Duodenal mucosa (tissue), 2 donors: ENCODE data around the gene KANSL1L.

ENCODE experiments used
- H3K27ac ChIP-seq: one replicate; pipeline ENCODE4 v1.7.0; 2013; ENCODE audit warnings: low read depth, low read length
- H3K27me3 ChIP-seq, 2 donors: one replicate each; pipeline ENCODE4 v1.7.0; 2013; ENCODE audit warnings: low read length in 2 of 2, control low read depth in 1 of 2; ENCODE audit not compliant: insufficient read depth in 2 of 2, control insufficient read depth in 1 of 2
- H3K36me3 ChIP-seq, 2 donors: one replicate each; pipeline ENCODE4 v1.7.0; 2013; ENCODE audit warnings: low read length in 2 of 2, control low read depth in 1 of 2; ENCODE audit not compliant: insufficient read depth in 2 of 2, control insufficient read depth in 1 of 2
- H3K4me1 ChIP-seq, 2 donors: one replicate each; pipeline ENCODE4 v1.7.0; 2013; ENCODE audit warnings: low read length in 2 of 2, control low read depth in 1 of 2; ENCODE audit not compliant: insufficient read depth in 2 of 2, control insufficient read depth in 1 of 2
- H3K4me3 ChIP-seq, 2 donors: one replicate each; pipeline ENCODE4 v1.7.0; 2013; ENCODE audit warnings: low read length in 2 of 2, low read depth in 1 of 2
- H3K9ac ChIP-seq, 2 donors: one replicate each; pipeline ENCODE4 v1.7.0; 2013; ENCODE audit warnings: low read length in 2 of 2, low read depth in 1 of 2
- H3K9me3 ChIP-seq, 2 donors: one replicate each; pipeline ENCODE4 v1.7.0; 2013; ENCODE audit warnings: low read length in 2 of 2, control low read depth in 1 of 2; ENCODE audit not compliant: control insufficient read depth in 1 of 2

Gene KANSL1L

DNA sequence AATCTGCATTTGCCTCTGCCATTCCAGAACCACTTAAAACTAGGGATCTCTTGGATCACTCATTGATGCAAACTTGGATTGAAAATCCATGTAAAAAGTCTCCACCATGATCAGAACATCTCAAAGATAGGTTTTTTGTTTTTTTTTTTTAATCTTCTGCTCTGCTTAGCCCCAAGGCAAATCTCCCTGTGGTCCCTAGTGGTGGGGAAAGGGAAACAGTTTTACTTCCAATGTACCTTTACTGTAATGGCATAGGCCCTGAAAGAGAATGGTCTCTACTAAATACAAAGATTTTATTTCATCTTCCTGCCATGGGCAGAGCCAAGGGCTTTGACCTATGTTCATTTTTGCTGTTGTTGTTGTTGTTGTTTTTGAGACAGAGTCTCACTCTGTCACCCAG lies 78.4 kb downstream of the KANSL1L start:
- Histone ChIP-seq H3K4me1 (peaks cover 0 to 4% of the 10 kb centered on the region in 2 donors), H3K9ac (no peak overlapping the region), H3K27me3 (no peaks in the 10 kb centered on the region), H3K27ac (no peak overlapping the region), H3K36me3 (no peaks in the 10 kb centered on the region), H3K4me3 (no peak overlapping the region), H3K9me3 (no peaks in the 10 kb centered on the region)

DNA sequence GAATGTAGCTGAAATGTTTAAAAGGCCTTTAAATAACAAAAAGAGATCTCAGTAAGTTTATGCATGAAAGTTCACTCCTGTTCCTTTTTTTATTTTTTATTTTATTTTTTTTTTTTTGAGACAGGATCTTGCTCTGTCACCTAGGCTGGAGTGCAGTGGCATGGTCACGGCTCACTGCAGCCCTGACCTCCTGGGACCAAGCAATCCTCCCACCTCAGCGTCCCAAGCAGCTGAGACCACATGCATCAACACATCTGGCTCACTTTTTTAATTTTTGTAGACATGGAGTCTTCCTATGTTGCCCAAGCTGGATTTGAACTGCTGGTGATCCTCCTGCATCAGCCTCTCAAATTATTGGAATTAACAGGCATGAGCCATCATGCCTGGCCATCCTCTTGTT lies 84.3 kb downstream of the KANSL1L start:
- Histone ChIP-seq H3K9ac (no peak overlapping the region), H3K27me3 (no peaks in the 10 kb centered on the region), H3K4me3 (no peak overlapping the region), H3K27ac (no peak overlapping the region), H3K9me3 (no peaks in the 10 kb centered on the region), H3K4me1 (peaks cover 0 to 14% of the 10 kb centered on the region in 2 donors), H3K36me3 (no peaks in the 10 kb centered on the region)

DNA sequence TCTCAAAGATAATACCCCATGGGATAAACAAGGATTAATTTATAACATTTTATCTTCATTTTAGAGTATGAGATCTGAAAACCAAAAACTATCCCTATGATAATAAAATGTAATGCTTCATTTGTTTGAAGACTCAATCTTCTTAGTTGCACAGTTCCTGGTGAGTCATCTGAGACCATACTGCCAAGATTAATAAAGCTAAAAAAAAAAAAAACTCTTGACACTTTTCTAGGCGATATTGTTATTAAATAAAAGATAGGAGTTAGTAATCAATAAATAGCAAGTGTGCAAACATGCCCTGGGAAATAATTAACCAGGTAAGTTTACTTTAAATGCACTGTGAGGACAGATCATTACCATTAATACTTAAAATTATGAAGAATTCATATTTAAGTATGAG lies 84.9 kb downstream of the KANSL1L start:
- no peaks in the 10 kb centered on the region for H3K36me3 ChIP-seq
- no peaks in the 10 kb centered on the region for H3K9me3 ChIP-seq
- no peak overlapping the region for H3K27ac ChIP-seq
- no peak overlapping the region for H3K9ac ChIP-seq
- no peak overlapping the region for H3K4me3 ChIP-seq
- H3K27me3 ChIP-seq, result no peaks in the 10 kb centered on the region
- H3K4me1 ChIP-seq, result peaks cover 0 to 14% of the 10 kb centered on the region in 2 donors

DNA sequence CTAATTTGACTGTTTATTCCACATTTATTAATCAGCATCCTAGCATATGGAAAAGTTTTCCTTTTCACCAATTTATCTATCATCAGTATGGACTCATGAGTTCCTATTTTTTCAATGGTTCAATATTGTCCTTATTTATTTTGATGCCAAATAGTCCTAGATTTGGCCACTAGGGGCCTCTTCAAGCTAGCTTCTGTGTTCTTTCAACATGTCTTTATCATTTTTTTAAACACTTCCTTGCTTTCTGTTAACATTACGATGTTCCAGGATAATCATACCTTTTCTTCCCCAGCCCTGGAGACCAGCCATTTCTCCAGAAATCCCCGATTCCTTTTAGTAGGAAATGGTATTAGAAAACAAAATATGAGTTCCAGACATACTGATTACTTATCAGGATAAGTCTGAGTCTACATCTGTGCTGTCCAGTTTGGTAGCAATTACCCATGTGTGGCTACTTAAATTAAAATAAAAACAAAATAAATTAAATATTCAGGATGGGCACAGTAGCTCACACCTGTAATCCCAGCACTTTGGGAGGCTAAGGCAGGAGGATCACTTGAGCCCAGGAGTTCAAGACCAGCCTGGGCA lies 98.2 kb downstream of the KANSL1L start:
- Histone ChIP-seq H3K27ac (no peak overlapping the region), H3K4me3 (no peak overlapping the region), H3K9me3 (no peaks in the 10 kb centered on the region), H3K27me3 (no peaks in the 10 kb centered on the region), H3K9ac (no peak overlapping the region), H3K4me1 (no peaks in the 10 kb centered on the region), H3K36me3 (no peaks in the 10 kb centered on the region)

DNA sequence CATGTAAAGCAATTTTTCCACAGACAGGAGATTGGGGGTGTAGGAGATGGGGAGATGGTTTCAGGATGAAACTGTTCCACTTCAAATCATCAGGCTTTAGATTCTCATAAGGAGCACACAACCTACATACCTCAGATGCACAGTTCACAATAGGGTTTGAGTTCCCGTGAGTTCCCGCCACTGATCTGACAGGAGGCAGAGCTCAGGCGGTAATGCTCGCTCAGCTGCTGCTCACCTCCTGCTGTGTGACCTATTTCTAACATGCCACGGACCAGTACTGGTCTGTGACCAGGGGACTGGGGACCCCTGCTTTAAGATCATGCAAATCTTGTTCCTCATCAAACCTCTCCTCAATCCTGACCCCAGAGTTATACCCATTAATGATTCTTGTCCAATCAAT lies 98.7 kb downstream of the KANSL1L start:
- no peaks in the 10 kb centered on the region for H3K27me3 ChIP-seq
- H3K9ac ChIP-seq, result no peak overlapping the region
- no peaks in the 10 kb centered on the region for H3K9me3 ChIP-seq
- no peaks in the 10 kb centered on the region for H3K36me3 ChIP-seq
- H3K27ac ChIP-seq, result no peak overlapping the region
- no peaks in the 10 kb centered on the region for H3K4me1 ChIP-seq
- no peak overlapping the region for H3K4me3 ChIP-seq

DNA sequence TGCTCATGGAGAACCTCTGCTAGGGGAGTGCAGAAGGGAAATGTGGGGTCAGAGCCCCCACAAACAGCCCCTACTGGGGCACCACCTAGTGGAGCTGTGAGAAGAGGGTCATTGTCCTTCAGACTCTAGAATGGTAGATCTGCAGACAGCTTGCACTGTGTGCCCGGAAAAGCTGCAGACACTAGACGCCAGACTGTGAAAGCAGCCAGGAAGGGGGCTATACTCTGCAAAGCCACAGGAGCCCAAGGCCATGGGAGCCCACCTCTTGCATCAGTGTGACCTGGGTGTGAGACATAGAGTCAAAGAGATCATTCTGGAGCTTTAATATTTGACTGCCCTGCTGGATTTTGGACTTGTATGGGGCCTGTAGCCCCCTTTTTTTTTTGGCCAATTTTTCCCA lies 107.9 kb downstream of the KANSL1L start:
- no peaks in the 10 kb centered on the region for H3K4me1 ChIP-seq
- no peak overlapping the region for H3K27ac ChIP-seq
- no peak overlapping the region for H3K4me3 ChIP-seq
- H3K27me3 ChIP-seq, result no peaks in the 10 kb centered on the region
- H3K36me3 ChIP-seq, result no peaks in the 10 kb centered on the region
- no peaks in the 10 kb centered on the region for H3K9me3 ChIP-seq
- no peak overlapping the region for H3K9ac ChIP-seq

DNA sequence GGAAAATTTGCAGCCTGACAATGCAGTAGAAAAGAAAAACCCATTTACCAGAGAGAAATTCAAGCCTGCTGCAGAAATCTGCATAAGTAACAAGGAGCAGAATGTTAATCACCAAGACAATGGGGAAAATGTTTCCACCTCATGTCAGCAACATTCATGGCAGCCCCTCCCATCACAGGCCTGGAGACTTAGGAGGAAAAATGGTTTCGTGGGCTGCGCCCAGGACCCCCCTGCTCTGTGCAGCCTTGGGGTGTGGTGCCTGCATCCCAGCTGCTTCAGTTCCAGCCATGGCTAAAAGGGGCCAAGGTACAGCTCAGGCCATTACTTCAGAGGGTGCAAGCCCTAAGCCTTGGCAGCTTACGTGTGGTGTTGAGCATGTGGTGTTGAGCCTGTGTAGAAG lies 115.4 kb downstream of the KANSL1L start:
- Histone ChIP-seq H3K4me3 (no peak overlapping the region), H3K36me3 (no peaks in the 10 kb centered on the region), H3K4me1 (no peaks in the 10 kb centered on the region), H3K9ac (no peak overlapping the region), H3K9me3 (peaks cover 3 to 8% of the 10 kb centered on the region in 2 donors), H3K27me3 (no peaks in the 10 kb centered on the region), H3K27ac (no peak overlapping the region)

DNA sequence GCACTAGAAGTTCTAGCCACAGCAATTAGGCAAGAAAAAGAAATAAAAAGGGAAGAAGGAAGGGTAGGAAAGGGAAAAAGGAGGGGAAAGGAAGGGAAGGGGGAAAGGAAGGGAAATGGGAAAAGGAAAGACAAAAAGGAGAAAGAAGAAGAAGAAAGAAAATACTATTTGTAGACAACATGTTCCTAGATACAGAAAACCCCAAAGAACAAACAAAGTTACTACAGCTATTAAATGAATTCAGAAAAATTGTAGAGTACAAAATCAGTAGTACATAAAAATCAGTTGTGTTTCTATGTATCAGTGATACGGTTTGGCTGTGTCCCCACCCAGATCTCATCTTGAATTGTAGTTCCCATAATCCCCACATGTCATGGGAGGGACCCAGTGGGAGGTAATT lies 116.5 kb downstream of the KANSL1L start:
- peaks cover 3 to 8% of the 10 kb centered on the region in 2 donors for H3K9me3 ChIP-seq
- H3K27me3 ChIP-seq, result no peaks in the 10 kb centered on the region
- no peaks in the 10 kb centered on the region for H3K4me1 ChIP-seq
- H3K9ac ChIP-seq, result no peak overlapping the region
- no peak overlapping the region for H3K27ac ChIP-seq
- no peak overlapping the region for H3K4me3 ChIP-seq
- no peaks in the 10 kb centered on the region for H3K36me3 ChIP-seq

DNA sequence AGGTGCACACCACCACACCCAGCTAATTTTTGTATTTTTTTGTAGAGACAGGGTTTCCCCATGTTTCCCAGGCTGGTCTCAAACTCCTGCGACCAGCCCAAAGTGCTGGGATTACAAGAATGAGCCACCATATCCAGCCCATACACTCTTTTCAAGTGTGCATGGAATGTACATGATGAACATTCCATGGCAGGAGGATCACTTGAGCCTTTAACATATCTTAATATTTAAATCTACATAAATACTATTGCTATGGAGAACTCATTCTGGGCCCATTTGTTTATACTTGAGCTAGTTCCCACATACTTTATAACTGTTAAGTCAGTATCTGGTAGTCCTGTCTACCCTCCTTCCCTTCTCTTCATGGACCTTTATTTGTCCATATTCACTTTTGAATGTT lies 120.3 kb downstream of the KANSL1L start:
- Histone ChIP-seq H3K36me3 (no peaks in the 10 kb centered on the region), H3K4me3 (no peak overlapping the region), H3K9ac (no peak overlapping the region), H3K4me1 (no peaks in the 10 kb centered on the region), H3K27me3 (no peaks in the 10 kb centered on the region), H3K27ac (no peak overlapping the region), H3K9me3 (peaks cover 3 to 8% of the 10 kb centered on the region in 2 donors)

DNA sequence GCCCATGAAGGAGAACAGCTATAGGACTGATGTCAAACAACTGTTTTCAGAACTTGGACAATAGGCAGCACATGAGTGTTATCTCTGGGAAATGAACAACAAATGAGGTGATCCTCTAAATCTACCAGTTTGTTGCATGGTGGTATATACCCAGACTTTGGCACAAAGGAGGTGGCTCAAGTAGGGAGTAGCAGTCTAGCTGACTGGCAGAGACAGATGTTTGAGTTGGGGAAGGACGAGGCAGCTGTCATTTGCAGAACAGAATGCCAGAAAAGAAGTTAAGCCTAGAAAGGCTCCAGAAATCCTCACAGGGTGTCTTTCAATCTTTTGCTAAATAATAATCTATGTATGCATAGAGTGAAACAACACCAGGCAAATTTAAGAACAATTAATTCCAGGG lies 121.4 kb downstream of the KANSL1L start:
- Histone ChIP-seq H3K27me3 (no peaks in the 10 kb centered on the region), H3K4me1 (no peaks in the 10 kb centered on the region), H3K9me3 (peaks cover 3 to 6% of the 10 kb centered on the region in 2 donors), H3K27ac (no peak overlapping the region), H3K36me3 (no peaks in the 10 kb centered on the region), H3K4me3 (no peak overlapping the region), H3K9ac (no peak overlapping the region)
